ENCODE measurements around the gene TSGA10IP.

TSGA10IP gene

GRCh38 chr11:65921876-65922275 is 23.4 kb upstream of the TSGA10IP start:
- TF ChIP-seq CTCF (conservative IDR thresholded peaks at IDR 0.05; ENCODE audit: low read length): no peak
- no peak for DNase-seq (ENCODE audit: low read depth)

GRCh38 chr11:65922565-65922964 is 22.7 kb upstream of the TSGA10IP start:
- no peak for TF ChIP-seq CTCF (conservative IDR thresholded peaks at IDR 0.05; ENCODE audit: low read length)
- H3K4me3 ChIP-seq (ENCODE audit: low read length): no peak overlapping the region
- no peak for DNase-seq (ENCODE audit: low read depth)

More at GRCh38 chr11:65921876-65922275, 23.4 kb upstream of the TSGA10IP start:
- H3K4me3 ChIP-seq (ENCODE audit: low read length): no peak overlapping the region

- DNase-seq (ENCODE audit: low read depth): no peak
- no peak for TF ChIP-seq CTCF (conservative IDR thresholded peaks at IDR 0.05; ENCODE audit: low read length)
- no peak overlapping the region for H3K4me3 ChIP-seq (ENCODE audit: low read length)
Measured at GRCh38 chr11:65925397-65925796, 19.9 kb upstream of the TSGA10IP start.

- H3K4me3 ChIP-seq (ENCODE audit: low read length): no peak overlapping the region
- DNase-seq (ENCODE audit: low read depth): peak; percentile 26
- no peak for TF ChIP-seq CTCF (conservative IDR thresholded peaks at IDR 0.05; ENCODE audit: low read length)
Measured at GRCh38 chr11:65927904-65928397, 17.3 kb upstream of the TSGA10IP start.

- no peak for DNase-seq (ENCODE audit: low read depth)
- TF ChIP-seq CTCF (conservative IDR thresholded peaks at IDR 0.05; ENCODE audit: low read length): no peak
- H3K4me3 ChIP-seq (ENCODE audit: low read length): no peak overlapping the region
Measured at GRCh38 chr11:65928667-65929066, 16.6 kb upstream of the TSGA10IP start.

- no peak overlapping the region for H3K4me3 ChIP-seq (ENCODE audit: low read length)
- no peak for TF ChIP-seq CTCF (conservative IDR thresholded peaks at IDR 0.05; ENCODE audit: low read length)
- no peak for DNase-seq (ENCODE audit: low read depth)
Measured at GRCh38 chr11:65931773-65932557, 13.3 kb upstream of the TSGA10IP start.

GRCh38 chr11:65932558-65932919 is 12.7 kb upstream of the TSGA10IP start:
- H3K4me3 ChIP-seq (ENCODE audit: low read length): no peak overlapping the region
- no peak for TF ChIP-seq CTCF (conservative IDR thresholded peaks at IDR 0.05; ENCODE audit: low read length)
- peak; percentile 34 for DNase-seq (ENCODE audit: low read depth)
